ENCODE measurements around the gene USH2A.

USH2A gene

GRCh38 chr1:216193839-216194443 lies 229.3 kb downstream of the USH2A start:
- no peak overlapping the region for H3K27ac Mint-ChIP-seq

GRCh38 chr1:216190438-216190837 lies 232.8 kb downstream of the USH2A start:
- Mint-ChIP-seq H3K4me1 (ENCODE audit: low read depth) (no peaks in the 10 kb centered on the region), H3K27me3 (ENCODE audit: low read depth) (no peaks in the 10 kb centered on the region), H3K4me3 (no peak overlapping the region), H3K9me3 (peaks cover 8% of the 10 kb centered on the region), H3K27ac (no peak overlapping the region), H3K36me3 (ENCODE audit: low read depth) (no peaks in the 10 kb centered on the region)
- no peak for DNase-seq (ENCODE audit: low spot score)

More at GRCh38 chr1:216193839-216194443, 229.3 kb downstream of the USH2A start:
- peaks cover 5% of the 10 kb centered on the region for H3K9me3 Mint-ChIP-seq
- no peak for DNase-seq (ENCODE audit: low spot score)
- H3K27me3 Mint-ChIP-seq (ENCODE audit: low read depth): no peaks in the 10 kb centered on the region
- no peak overlapping the region for H3K4me3 Mint-ChIP-seq
- H3K4me1 Mint-ChIP-seq (ENCODE audit: low read depth): no peaks in the 10 kb centered on the region
- no peaks in the 10 kb centered on the region for H3K36me3 Mint-ChIP-seq (ENCODE audit: low read depth)

GRCh38 chr1:216186816-216187215 lies 236.4 kb downstream of the USH2A start:
- H3K4me1 Mint-ChIP-seq (ENCODE audit: low read depth): no peaks in the 10 kb centered on the region
- H3K27ac Mint-ChIP-seq: no peak overlapping the region
- peaks cover 3% of the 10 kb centered on the region for H3K9me3 Mint-ChIP-seq
- DNase-seq (ENCODE audit: low spot score): no peak
- no peaks in the 10 kb centered on the region for H3K36me3 Mint-ChIP-seq (ENCODE audit: low read depth)
- H3K4me3 Mint-ChIP-seq: no peak overlapping the region
- no peaks in the 10 kb centered on the region for H3K27me3 Mint-ChIP-seq (ENCODE audit: low read depth)

GRCh38 chr1:216186141-216186540 lies 237.1 kb downstream of the USH2A start:
- no peaks in the 10 kb centered on the region for H3K27me3 Mint-ChIP-seq (ENCODE audit: low read depth)
- no peak for DNase-seq (ENCODE audit: low spot score)
- no peak overlapping the region for H3K27ac Mint-ChIP-seq
- no peak overlapping the region for H3K4me3 Mint-ChIP-seq
- H3K9me3 Mint-ChIP-seq: peaks cover 3% of the 10 kb centered on the region
- no peaks in the 10 kb centered on the region for H3K4me1 Mint-ChIP-seq (ENCODE audit: low read depth)
- H3K36me3 Mint-ChIP-seq (ENCODE audit: low read depth): no peaks in the 10 kb centered on the region

GRCh38 chr1:216184126-216184680 lies 239.0 kb downstream of the USH2A start:
- no peaks in the 10 kb centered on the region for H3K4me1 Mint-ChIP-seq (ENCODE audit: low read depth)
- H3K4me3 Mint-ChIP-seq: no peak overlapping the region
- H3K27me3 Mint-ChIP-seq (ENCODE audit: low read depth): no peaks in the 10 kb centered on the region
- no peaks in the 10 kb centered on the region for H3K36me3 Mint-ChIP-seq (ENCODE audit: low read depth)
- no peak for DNase-seq (ENCODE audit: low spot score)
- H3K9me3 Mint-ChIP-seq: peaks cover 3% of the 10 kb centered on the region
- no peak overlapping the region for H3K27ac Mint-ChIP-seq

- Mint-ChIP-seq H3K27me3 (ENCODE audit: low read depth) (no peaks in the 10 kb centered on the region), H3K4me1 (ENCODE audit: low read depth) (no peaks in the 10 kb centered on the region), H3K27ac (no peak overlapping the region), H3K9me3 (peaks cover 3% of the 10 kb centered on the region), H3K4me3 (no peak overlapping the region), H3K36me3 (ENCODE audit: low read depth) (no peaks in the 10 kb centered on the region)
- no peak for DNase-seq (ENCODE audit: low spot score)
Observed at GRCh38 chr1:216183454-216183853, 239.8 kb downstream of the USH2A start.

- H3K4me3 Mint-ChIP-seq: no peak overlapping the region
- no peak overlapping the region for H3K27ac Mint-ChIP-seq
- DNase-seq (ENCODE audit: low spot score): no peak
- peaks cover 3% of the 10 kb centered on the region for H3K9me3 Mint-ChIP-seq
- H3K27me3 Mint-ChIP-seq (ENCODE audit: low read depth): no peaks in the 10 kb centered on the region
- no peaks in the 10 kb centered on the region for H3K4me1 Mint-ChIP-seq (ENCODE audit: low read depth)
- H3K36me3 Mint-ChIP-seq (ENCODE audit: low read depth): no peaks in the 10 kb centered on the region
Observed at GRCh38 chr1:216183007-216183406, 240.2 kb downstream of the USH2A start.

- Mint-ChIP-seq H3K4me3 (no peak overlapping the region), H3K36me3 (ENCODE audit: low read depth) (no peaks in the 10 kb centered on the region), H3K27ac (no peak overlapping the region), H3K9me3 (no peaks in the 10 kb centered on the region), H3K4me1 (ENCODE audit: low read depth) (no peaks in the 10 kb centered on the region), H3K27me3 (ENCODE audit: low read depth) (no peaks in the 10 kb centered on the region)
- no peak for DNase-seq (ENCODE audit: low spot score)
Observed at GRCh38 chr1:216181590-216181989, 241.7 kb downstream of the USH2A start.

- Mint-ChIP-seq H3K36me3 (ENCODE audit: low read depth) (no peaks in the 10 kb centered on the region), H3K27me3 (ENCODE audit: low read depth) (no peaks in the 10 kb centered on the region)
- DNase-seq (ENCODE audit: low spot score): no peak
Observed at GRCh38 chr1:216178281-216178680, 245.0 kb downstream of the USH2A start.

GRCh38 chr1:216176970-216177369 lies 246.3 kb downstream of the USH2A start:
- Mint-ChIP-seq H3K27ac (no peak overlapping the region), H3K4me3 (no peak overlapping the region), H3K4me1 (ENCODE audit: low read depth) (no peaks in the 10 kb centered on the region), H3K9me3 (no peaks in the 10 kb centered on the region), H3K36me3 (ENCODE audit: low read depth) (no peaks in the 10 kb centered on the region), H3K27me3 (ENCODE audit: low read depth) (no peaks in the 10 kb centered on the region)
- DNase-seq (ENCODE audit: low spot score): no peak

More at GRCh38 chr1:216178281-216178680, 245.0 kb downstream of the USH2A start:
- H3K4me3 Mint-ChIP-seq: no peak overlapping the region
- no peak overlapping the region for H3K27ac Mint-ChIP-seq
- H3K4me1 Mint-ChIP-seq (ENCODE audit: low read depth): no peaks in the 10 kb centered on the region
- H3K9me3 Mint-ChIP-seq: no peaks in the 10 kb centered on the region

GRCh38 chr1:216175714-216176113 lies 247.5 kb downstream of the USH2A start:
- Mint-ChIP-seq H3K9me3 (no peaks in the 10 kb centered on the region), H3K36me3 (ENCODE audit: low read depth) (no peaks in the 10 kb centered on the region), H3K4me1 (ENCODE audit: low read depth) (no peaks in the 10 kb centered on the region), H3K27me3 (ENCODE audit: low read depth) (no peaks in the 10 kb centered on the region), H3K4me3 (no peak overlapping the region), H3K27ac (no peak overlapping the region)
- DNase-seq (ENCODE audit: low spot score): no peak

- Mint-ChIP-seq H3K27ac (no peak overlapping the region), H3K27me3 (ENCODE audit: low read depth) (no peaks in the 10 kb centered on the region), H3K4me3 (no peak overlapping the region), H3K4me1 (ENCODE audit: low read depth) (no peaks in the 10 kb centered on the region), H3K9me3 (no peaks in the 10 kb centered on the region), H3K36me3 (ENCODE audit: low read depth) (no peaks in the 10 kb centered on the region)
- DNase-seq (ENCODE audit: low spot score): no peak
Observed at GRCh38 chr1:216173376-216173995, 249.8 kb downstream of the USH2A start.

- no peak overlapping the region for H3K4me3 Mint-ChIP-seq
- H3K4me1 Mint-ChIP-seq (ENCODE audit: low read depth): no peaks in the 10 kb centered on the region
- H3K27ac Mint-ChIP-seq: no peak overlapping the region
- H3K9me3 Mint-ChIP-seq: peaks cover 10% of the 10 kb centered on the region
- H3K27me3 Mint-ChIP-seq (ENCODE audit: low read depth): no peaks in the 10 kb centered on the region
- H3K36me3 Mint-ChIP-seq (ENCODE audit: low read depth): no peaks in the 10 kb centered on the region
- no peak for DNase-seq (ENCODE audit: low spot score)
Observed at GRCh38 chr1:216169351-216169750, 253.9 kb downstream of the USH2A start.

- no peak for DNase-seq (ENCODE audit: low spot score)
- Mint-ChIP-seq H3K36me3 (ENCODE audit: low read depth) (no peaks in the 10 kb centered on the region), H3K27ac (no peak overlapping the region), H3K4me1 (ENCODE audit: low read depth) (no peaks in the 10 kb centered on the region), H3K4me3 (no peak overlapping the region), H3K9me3 (peaks cover 10% of the 10 kb centered on the region), H3K27me3 (ENCODE audit: low read depth) (no peaks in the 10 kb centered on the region)
Observed at GRCh38 chr1:216168546-216168945, 254.7 kb downstream of the USH2A start.

Data from T-helper 2 cell treated with Interferon-gamma antibody and Interleukin-4, amounts not matched to agents 5 μg/mL and 100 μg/mL, for 36 hours (primary cell).